ENCODE results near the gene CD83. TPM values are rescaled to one million over a fixed set of nuclear protein-coding genes. Genes with fewer than 3 reads are reported as not detected.

Gene CD83
- total RNA-seq, 1 donor from 2014 or later = 0.11 TPM

GRCh38 chr6:14126191-14126590 lies 8.6 kb downstream of the CD83 start:
- DNase-seq (ENCODE audit: low spot score in 2 of 2) = no peak
- Histone ChIP-seq H3K36me3 (no peaks in the 10 kb centered on the region), H3K27ac (no peak overlapping the region), H3K4me1 (peaks cover 0 to 3% of the 10 kb centered on the region in 2 donors), H3K27me3 (no peaks in the 10 kb centered on the region), H3K9me3 (no peaks in the 10 kb centered on the region), H3K4me3 (no peak overlapping the region)
- intact Hi-C loops (cut with DNase I) = no loop called here
- no peak for TF ChIP-seq CTCF (IDR thresholded peaks at IDR 0.05)

- intact Hi-C loops (cut with DNase I) = no loop called here
- Histone ChIP-seq H3K27me3 (no peaks in the 10 kb centered on the region), H3K9me3 (no peaks in the 10 kb centered on the region)
These were observed 10.0 kb downstream of the CD83 start for GRCh38 chr6:14127611-14128010.

GRCh38 chr6:14128012-14128411 lies 10.4 kb downstream of the CD83 start:
- no peak overlapping the region for H3K27ac ChIP-seq
- intact Hi-C loops (cut with DNase I) = no loop called here

More at GRCh38 chr6:14127611-14128010, 10.0 kb downstream of the CD83 start:
- H3K36me3 ChIP-seq = no peaks in the 10 kb centered on the region
- peaks cover 0 to 3% of the 10 kb centered on the region in 2 donors for H3K4me1 ChIP-seq
- no peak for TF ChIP-seq CTCF (IDR thresholded peaks at IDR 0.05)
- no peak overlapping the region for H3K27ac ChIP-seq
- no peak overlapping the region for H3K4me3 ChIP-seq
- no peak for DNase-seq (ENCODE audit: low spot score in 2 of 2)

GRCh38 chr6:14128746-14129145 lies 11.2 kb downstream of the CD83 start:
- Histone ChIP-seq H3K4me1 (peaks cover 0 to 3% of the 10 kb centered on the region in 2 donors), H3K27me3 (no peaks in the 10 kb centered on the region), H3K27ac (no peak overlapping the region), H3K36me3 (no peaks in the 10 kb centered on the region), H3K4me3 (no peak overlapping the region), H3K9me3 (no peaks in the 10 kb centered on the region)
- DNase-seq (ENCODE audit: low spot score in 2 of 2) = no peak
- no peak for TF ChIP-seq CTCF (IDR thresholded peaks at IDR 0.05)
- intact Hi-C loops (cut with DNase I) = no loop called here

More at GRCh38 chr6:14128012-14128411, 10.4 kb downstream of the CD83 start:
- no peak overlapping the region for H3K4me3 ChIP-seq
- H3K4me1 ChIP-seq = peaks cover 0 to 3% of the 10 kb centered on the region in 2 donors
- H3K9me3 ChIP-seq = no peaks in the 10 kb centered on the region
- H3K27me3 ChIP-seq = no peaks in the 10 kb centered on the region
- no peaks in the 10 kb centered on the region for H3K36me3 ChIP-seq
- DNase-seq (ENCODE audit: low spot score in 2 of 2) = no peak
- TF ChIP-seq CTCF (IDR thresholded peaks at IDR 0.05) = no peak

GRCh38 chr6:14129575-14129974 lies 12.0 kb downstream of the CD83 start:
- peak; percentile 18 to 61 (median 27) for TF ChIP-seq CTCF (IDR thresholded peaks at IDR 0.05)
- Histone ChIP-seq H3K27ac (no peak overlapping the region), H3K36me3 (no peaks in the 10 kb centered on the region), H3K9me3 (no peaks in the 10 kb centered on the region), H3K4me3 (no peak overlapping the region), H3K4me1 (peaks cover 0 to 3% of the 10 kb centered on the region in 2 donors), H3K27me3 (no peaks in the 10 kb centered on the region)
- intact Hi-C loops (cut with DNase I) = no loop called here
- no peak for DNase-seq (ENCODE audit: low spot score in 2 of 2)

Data from ascending aorta (tissue), 2 donors.